ENCODE results near the gene SUPT3H.

- TF ChIP-seq EP300 (IDR thresholded peaks at IDR 0.05) (no peak), POLR2A (IDR thresholded peaks at IDR 0.05) (no peak)
Observed at GRCh38 chr6:45098256-45098655, 279.5 kb downstream of the SUPT3H start.

Data from ovary (tissue), 1 donor.